ENCODE measurements around the gene LCP2.

DNA sequence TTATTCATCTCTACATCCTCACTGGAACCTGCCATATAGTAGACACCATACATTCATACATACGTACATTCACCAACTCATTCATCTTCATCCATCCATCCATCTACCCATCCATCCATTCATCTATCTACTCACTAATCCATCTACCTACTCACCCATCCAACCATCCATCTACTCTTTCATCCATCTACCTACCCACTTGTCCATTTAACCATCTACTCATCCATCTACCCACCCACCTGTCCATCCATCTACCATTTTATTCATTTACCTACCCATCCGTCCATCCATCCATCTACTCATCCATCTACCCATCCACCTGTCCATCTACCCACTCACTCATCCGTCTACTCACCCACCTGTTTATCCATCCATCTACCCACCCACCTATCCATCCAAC lies 31.9 kb upstream of the LCP2 start:
- TF ChIP-seq POLR2A (IDR thresholded peaks at IDR 0.05; ENCODE audit: low read depth, low read length) (no peak), NFE2L2 (IDR thresholded peaks at IDR 0.05; ENCODE audit: low read depth, low read length) (no peak), MXI1 (IDR thresholded peaks at IDR 0.05; ENCODE audit: borderline replicate concordance, low read depth, low read length) (no peak)
